H1 (cell line): Measurements from ENCODE around the gene RWDD4. TPM values are rescaled to one million over a fixed set of nuclear protein-coding genes. Genes with fewer than 3 reads are reported as not detected.

ENCODE experiments used
- CTCF ChIA-PET: fragments of 300-600 bp; sonication (Branson Sonifier 250); formaldehyde crosslinking; loops from one replicate; lab custom pipeline; 2021; ENCODE audit not compliant: partially characterized antibody; lab: Charles Lee
- POLR2A ChIA-PET: fragments of 300-600 bp; sonication (Branson Sonifier 250); formaldehyde crosslinking; loops from one replicate; lab custom pipeline; 2021; ENCODE audit warnings: inconsistent platforms; ENCODE audit not compliant: partially characterized antibody; lab: Charles Lee
- DNase-seq, 2 experiments: peaks; one replicate each; pipeline versions ENCODE4 v3.0.0 to v3.0.0-alpha.2; 2010 to 2022; ENCODE audit warnings: low spot score in 2 of 2, low read depth in 1 of 2, mixed read lengths in 1 of 2
- FAIRE-seq: peaks from 2 replicates; lab custom pipeline; 2011; peaks lifted over from hg19 to GRCh38; lab: Jason Lieb, UNC
- H2AFZ ChIP-seq: 2 replicates; pipeline ENCODE4 v1.8.1; 2012; ENCODE audit warnings: low read length, inconsistent platforms
- H2AK5ac ChIP-seq: 2 replicates; pipeline ENCODE4 v1.6.1; 2013; ENCODE audit warnings: low read depth, low read length
- H2BK120ac ChIP-seq: replicated peaks from 2 replicates; pipeline ENCODE3; 2013; ENCODE audit warnings: low read depth, low read length, inconsistent platforms
- H2BK12ac ChIP-seq: 2 replicates; pipeline ENCODE4 v1.6.1; 2013; ENCODE audit warnings: low read depth, low read length
- H2BK15ac ChIP-seq: 2 replicates; pipeline ENCODE4 v1.6.1; 2013; ENCODE audit warnings: low read length
- H2BK20ac ChIP-seq: 2 replicates; pipeline ENCODE4 v1.6.1; 2013; ENCODE audit warnings: low read length
- H2BK5ac ChIP-seq: 2 replicates; pipeline ENCODE4 v1.6.1; 2013; ENCODE audit warnings: low read depth, low read length
- H3K14ac ChIP-seq: 2 replicates; pipeline ENCODE4 v1.6.1; 2013; ENCODE audit warnings: inconsistent platforms; ENCODE audit not compliant: insufficient read length
- H3K18ac ChIP-seq: 2 replicates; pipeline ENCODE4 v1.6.1; 2013; ENCODE audit warnings: low read length; ENCODE audit errors: extremely low read depth
- H3K23ac ChIP-seq: 2 replicates; pipeline ENCODE4 v1.6.1; 2013; ENCODE audit warnings: inconsistent platforms; ENCODE audit not compliant: insufficient read length
- H3K23me2 ChIP-seq: 2 replicates; pipeline ENCODE4 v1.6.1; 2013; ENCODE audit warnings: low read depth, low read length
- H3K27ac ChIP-seq: 2 replicates; pipeline ENCODE4 v1.6.1; 2011; ENCODE audit warnings: low read depth, low read length, inconsistent platforms
- H3K27me3 ChIP-seq, 4 experiments: replicated peaks in 1 of 4; 1 replicate in 1 of 4; 2 replicates in 3 of 4; pipeline versions ENCODE4 v1.6.1 to v1.8.1; 2011 to 2013; ENCODE audit warnings: low read length in 3 of 4, mild to moderate bottlenecking in 3 of 4, inconsistent platforms in 2 of 4, mixed read lengths in 2 of 4, moderate library complexity in 1 of 4; ENCODE audit not compliant: control insufficient read depth in 3 of 4, insufficient read depth in 3 of 4; ENCODE audit errors: extremely low read depth in 1 of 4
- H3K36me3 ChIP-seq, 4 experiments: 2 replicates each; pipeline versions ENCODE4 v1.6.1 to v1.8.1; 2011 to 2013; ENCODE audit warnings: mild to moderate bottlenecking in 4 of 4, low read length in 3 of 4, moderate library complexity in 2 of 4, control low read depth in 1 of 4, inconsistent platforms in 1 of 4; ENCODE audit not compliant: insufficient read depth in 4 of 4, control insufficient read depth in 2 of 4
- H3K4ac ChIP-seq: replicated peaks from 2 replicates; pipeline ENCODE3; 2013; ENCODE audit warnings: low read length, low read depth, mixed read lengths, inconsistent platforms; ENCODE audit not compliant: insufficient read length
- H3K4me1 ChIP-seq, 4 experiments: replicated peaks in 1 of 4; 1 replicate in 1 of 4; 2 replicates in 3 of 4; pipeline versions ENCODE4 v1.6.1 to v1.8.1; 2011 to 2013; ENCODE audit warnings: low read length in 3 of 4, inconsistent platforms in 2 of 4, mixed read lengths in 1 of 4; ENCODE audit not compliant: insufficient read depth in 4 of 4, control insufficient read depth in 3 of 4
- H3K4me2 ChIP-seq, 2 experiments: 2 replicates each; pipeline versions ENCODE4 v1.6.1 to v1.8.1; 2011 to 2013; ENCODE audit warnings: low read depth in 2 of 2, low read length in 2 of 2, control low read depth in 1 of 2, inconsistent platforms in 1 of 2, mild to moderate bottlenecking in 1 of 2; ENCODE audit not compliant: insufficient read depth in 1 of 2
- H3K4me3 ChIP-seq, 4 experiments: fragments of 200-600, 300-600 bp in 1 of 4; sonication (generic), shearing (Covaris generic), sonication (Bioruptor Twin) in 1 of 4; 2 replicates each; pipeline versions ENCODE4 v1.5.1 to v1.8.1; 2011 to 2016; ENCODE audit warnings: low read length in 4 of 4, low read depth in 3 of 4, control low read depth in 2 of 4, inconsistent platforms in 2 of 4, mild to moderate bottlenecking in 2 of 4, mixed read lengths in 1 of 4, moderate library complexity in 1 of 4; ENCODE audit not compliant: insufficient read depth in 2 of 4; ENCODE audit errors: extremely low read depth in 1 of 4
- H3K56ac ChIP-seq: replicated peaks from 2 replicates; pipeline ENCODE3; 2013; ENCODE audit warnings: low read depth, mild to moderate bottlenecking, mixed read lengths, low read length, inconsistent platforms; ENCODE audit not compliant: insufficient read length
- H3K79me1 ChIP-seq: 2 replicates; pipeline ENCODE4 v1.6.1; 2013; ENCODE audit warnings: low read depth, low read length, control low read depth
- H3K79me2 ChIP-seq, 2 experiments: 2 replicates each; pipeline versions ENCODE4 v1.6.1 to v1.8.1; 2012 to 2013; ENCODE audit warnings: low read length in 2 of 2, mild to moderate bottlenecking in 2 of 2, inconsistent platforms in 1 of 2; ENCODE audit not compliant: insufficient read depth in 2 of 2, control insufficient read depth in 1 of 2
- H3K9ac ChIP-seq, 4 experiments: replicated peaks in 1 of 4; 1 replicate in 1 of 4; 2 replicates in 3 of 4; pipeline versions ENCODE4 v1.6.1 to v1.8.1; 2011 to 2013; ENCODE audit warnings: low read depth in 3 of 4, low read length in 3 of 4, control low read depth in 2 of 4, mild to moderate bottlenecking in 2 of 4, moderate library complexity in 2 of 4, inconsistent platforms in 1 of 4; ENCODE audit errors: extremely low read depth in 1 of 4
- H3K9me3 ChIP-seq, 2 experiments: 2 replicates each; pipeline versions ENCODE4 v1.6.1 to v1.8.1; 2012 to 2013; ENCODE audit warnings: mild to moderate bottlenecking in 2 of 2, moderate library complexity in 2 of 2, control low read depth in 1 of 2, inconsistent platforms in 1 of 2, low read depth in 1 of 2, low read length in 1 of 2, mixed read lengths in 1 of 2; ENCODE audit not compliant: insufficient read depth in 2 of 2
- H4K20me1 ChIP-seq, 2 experiments: replicated peaks in 1 of 2; 2 replicates each; pipeline versions ENCODE3 to v1.8.1; 2011 to 2013; ENCODE audit warnings: inconsistent platforms in 2 of 2, low read length in 2 of 2, mild to moderate bottlenecking in 1 of 2; ENCODE audit not compliant: insufficient read depth in 2 of 2, control insufficient read depth in 1 of 2
- H4K5ac ChIP-seq: 2 replicates; pipeline ENCODE4 v1.6.1; 2013; ENCODE audit warnings: low read length, low read depth, mixed read lengths, inconsistent platforms; ENCODE audit not compliant: insufficient read length
- H4K8ac ChIP-seq: 2 replicates; pipeline ENCODE4 v1.8.0; 2013; ENCODE audit warnings: mild to moderate bottlenecking, moderate library complexity, low read length, inconsistent platforms; ENCODE audit not compliant: insufficient read depth; ENCODE audit errors: extremely low read depth
- H4K91ac ChIP-seq: replicated peaks from 2 replicates; pipeline ENCODE3; 2013; ENCODE audit warnings: low read length, mixed read lengths, inconsistent platforms; ENCODE audit not compliant: insufficient read length
- ASH2L ChIP-seq: fragments of 200-600, 300-600 bp; sonication (generic); IDR thresholded peaks from one replicate; pipeline ENCODE4 v1.7.1; 2017; ENCODE audit warnings: low read length
- BCL11A ChIP-seq, 2 experiments: IDR thresholded peaks; one replicate each; pipeline ENCODE4 v1.6.1; 2011; ENCODE audit warnings: low read depth in 2 of 2, low read length in 2 of 2, mild to moderate bottlenecking in 2 of 2
- EGR1 ChIP-seq: IDR thresholded peaks from 2 replicates; pipeline ENCODE4 v1.6.1; 2011; ENCODE audit warnings: low read depth, low read length, borderline replicate concordance
- FOSL1 ChIP-seq: IDR thresholded peaks from 2 replicates; pipeline ENCODE4 v1.6.1; 2011; ENCODE audit warnings: mild to moderate bottlenecking, low read depth, low read length, moderate library complexity; ENCODE audit not compliant: insufficient read depth
- JUND ChIP-seq: IDR thresholded peaks from 2 replicates; pipeline ENCODE4 v1.6.1; 2011; ENCODE audit warnings: mild to moderate bottlenecking, improper control_type of control experiment, low read length
- POLR2A ChIP-seq, 2 experiments: IDR thresholded peaks; 1 replicate in 1 of 2; 2 replicates in 1 of 2; pipeline ENCODE4 v1.6.1; 2011; ENCODE audit warnings: low read depth in 2 of 2, low read length in 2 of 2, mild to moderate bottlenecking in 2 of 2; ENCODE audit errors: control extremely low read depth in 1 of 2
- SAP30 ChIP-seq: fragments of 300-600 bp; sonication (generic); IDR thresholded peaks from 2 replicates; pipeline ENCODE4 v1.7.1; 2012; ENCODE audit warnings: low read length, moderate library complexity, mild to moderate bottlenecking, inconsistent platforms; ENCODE audit not compliant: insufficient read depth, insufficient replicate concordance
- SIX5 ChIP-seq: IDR thresholded peaks from 2 replicates; pipeline ENCODE4 v1.6.1; 2011; ENCODE audit warnings: mild to moderate bottlenecking, low read depth, low read length
- WGBS, 2 experiments: shearing (Covaris generic) in 1 of 2; methylation state at CpG; one replicate each; pipeline versions ENCODE4 v1.1.6 to v1.1.7; 2013 to 2015; ENCODE audit warnings: low lambda C conversion rate in 2 of 2, mixed read lengths in 2 of 2, inconsistent platforms in 1 of 2, low coverage in 1 of 2, missing lambda C conversion rate in 1 of 2; ENCODE audit not compliant: insufficient replicate concordance in 2 of 2, insufficient coverage in 1 of 2, insufficient read length in 1 of 2; ENCODE audit errors: extremely low coverage in 1 of 2, missing lambda C conversion rate in 1 of 2; 5-methylcytosine and 5-hydroxymethylcytosine counted together
- polyA plus RNA-seq, 7 experiments: library from polyadenylated mRNA; depleted of rRNA in 3 of 7; stranded (reverse) in 5 of 7; unstranded in 2 of 7; fragments of >200 nt in 5 of 7; fragments of 200-250 nt in 2 of 7; gene quantifications; 1 replicate in 5 of 7; 2 replicates in 1 of 7; 4 replicates in 1 of 7; pipeline versions ENCODE4 v1.2.1 to v1.2.3, GENCODE V29; 2011 to 2013; ENCODE audit warnings: missing spikeins in 2 of 7, mixed read lengths in 2 of 7
- total RNA-seq: library from RNA; stranded (reverse); fragmentation: NEBNext Ultra II Directional; extraction: Animal tissue kit (Norgen Biotek cat#: 25700); gene quantifications from 2 replicates; pipeline ENCODE4 v1.2.1, GENCODE V29; 2021
- TF ChIP-seq, protein P1 (sequence below), 3 experiments: IDR thresholded peaks; 1 replicate in 2 of 3; 2 replicates in 1 of 3; pipeline versions ENCODE4 v1.5.1 to v1.6.1; 2011; ENCODE audit warnings: low read length in 3 of 3, mild to moderate bottlenecking in 3 of 3, inconsistent platforms in 2 of 3, low read depth in 1 of 3, moderate library complexity in 1 of 3; ENCODE audit not compliant: insufficient read depth in 1 of 3; ENCODE audit errors: control extremely low read depth in 1 of 3

Gene RWDD4
- total and polyA plus RNA-seq, 2 of the 8 experiments (the other 6 are each of a cell fraction or from before 2014, with no cell fraction given), result 5.4 to 18.9 TPM

DNA sequence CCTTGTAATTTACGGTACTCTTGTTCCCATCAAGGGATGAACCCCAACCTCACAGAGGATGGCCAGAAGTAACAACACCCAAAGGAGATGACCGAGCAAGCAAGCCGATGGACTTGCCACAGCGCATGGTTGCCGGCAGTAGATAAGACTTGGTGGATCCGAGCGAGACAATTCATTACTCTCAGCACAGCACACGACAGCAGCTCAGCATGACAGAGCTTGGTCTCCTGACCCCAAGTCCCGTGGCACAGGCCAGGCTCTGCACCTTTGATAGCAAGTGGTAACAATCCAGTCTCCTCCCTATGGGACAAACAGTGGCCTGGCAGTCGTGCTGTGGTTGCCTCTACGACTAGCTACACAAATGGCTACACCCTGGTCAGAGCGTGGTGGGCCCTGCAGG is 26.3 kb downstream of the RWDD4 start:
- H3K27ac ChIP-seq, result no peak overlapping the region
- no peak overlapping the region for H2AK5ac ChIP-seq
- H2BK5ac ChIP-seq, result no peak overlapping the region
- no peaks in the 10 kb centered on the region for H3K9me3 ChIP-seq
- no peak overlapping the region for H4K91ac ChIP-seq
- H3K79me2 ChIP-seq, result no peaks in the 10 kb centered on the region
- peak overlapping the region; percentile 72 for H2AFZ ChIP-seq
- H3K23me2 ChIP-seq, result no peaks in the 10 kb centered on the region
- no peak for DNase-seq
- ChIA-PET CTCF (interaction anchor here (1.1 kb wide), 1 partner anchor 33 kb away, joined by 4 read pairs; no protein-coding TSS in a partner anchor), POLR2A (no interaction called here)
- H3K27me3 ChIP-seq, result no peaks in the 10 kb centered on the region
- H2BK15ac ChIP-seq, result no peak overlapping the region
- no peak overlapping the region for H3K4me3 ChIP-seq
- H3K4me2 ChIP-seq, result no peak overlapping the region
- no peak overlapping the region for H2BK120ac ChIP-seq
- H3K18ac ChIP-seq, result no peak overlapping the region
- H3K56ac ChIP-seq, result no peak overlapping the region
- H3K79me1 ChIP-seq, result no peaks in the 10 kb centered on the region
- H3K14ac ChIP-seq, result no peak overlapping the region
- 94% methylated on average over 12 of the region's 12 CpGs; no CpG with 5 or more reads in 1 of the 2 experiments for WGBS, 2 experiments
- H3K4ac ChIP-seq, result no peak overlapping the region
- no peaks in the 10 kb centered on the region for H3K36me3 ChIP-seq
- no peak overlapping the region for H2BK12ac ChIP-seq
- no peak overlapping the region for H2BK20ac ChIP-seq
- H3K9ac ChIP-seq, result no peak overlapping the region
- no peak for TF ChIP-seq POLR2A (IDR thresholded peaks at IDR 0.05; ENCODE audit: control extremely low read depth in 1 of 2, low read depth in 2 of 2, low read length in 2 of 2)
- no peak for TF ChIP-seq SIX5
- TF ChIP-seq SAP30, result no peak
- TF ChIP-seq JUND, result no peak
- TF ChIP-seq FOSL1, result no peak
- TF ChIP-seq ASH2L, result no peak
- no peak for TF ChIP-seq EGR1
- no peak for TF ChIP-seq BCL11A (IDR thresholded peaks at IDR 0.05; ENCODE audit: low read depth in 2 of 2, low read length in 2 of 2)
- TF ChIP-seq, protein P1, sequence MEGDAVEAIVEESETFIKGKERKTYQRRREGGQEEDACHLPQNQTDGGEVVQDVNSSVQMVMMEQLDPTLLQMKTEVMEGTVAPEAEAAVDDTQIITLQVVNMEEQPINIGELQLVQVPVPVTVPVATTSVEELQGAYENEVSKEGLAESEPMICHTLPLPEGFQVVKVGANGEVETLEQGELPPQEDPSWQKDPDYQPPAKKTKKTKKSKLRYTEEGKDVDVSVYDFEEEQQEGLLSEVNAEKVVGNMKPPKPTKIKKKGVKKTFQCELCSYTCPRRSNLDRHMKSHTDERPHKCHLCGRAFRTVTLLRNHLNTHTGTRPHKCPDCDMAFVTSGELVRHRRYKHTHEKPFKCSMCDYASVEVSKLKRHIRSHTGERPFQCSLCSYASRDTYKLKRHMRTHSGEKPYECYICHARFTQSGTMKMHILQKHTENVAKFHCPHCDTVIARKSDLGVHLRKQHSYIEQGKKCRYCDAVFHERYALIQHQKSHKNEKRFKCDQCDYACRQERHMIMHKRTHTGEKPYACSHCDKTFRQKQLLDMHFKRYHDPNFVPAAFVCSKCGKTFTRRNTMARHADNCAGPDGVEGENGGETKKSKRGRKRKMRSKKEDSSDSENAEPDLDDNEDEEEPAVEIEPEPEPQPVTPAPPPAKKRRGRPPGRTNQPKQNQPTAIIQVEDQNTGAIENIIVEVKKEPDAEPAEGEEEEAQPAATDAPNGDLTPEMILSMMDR (IDR thresholded peaks at IDR 0.05; ENCODE audit: control extremely low read depth in 1 of 3, insufficient read depth in 1 of 3, low read depth in 1 of 3, low read length in 3 of 3), result no peak
- H4K5ac ChIP-seq, result no peak overlapping the region
- H3K23ac ChIP-seq, result no peak overlapping the region
- no peaks in the 10 kb centered on the region for H4K20me1 ChIP-seq
- peaks cover 2 to 9% (median 5%) of the 10 kb centered on the region in 4 experiments; a peak in 6 of 7 replicates for H3K4me1 ChIP-seq
- no peak for FAIRE-seq
- H4K8ac ChIP-seq, result peak overlapping the region; percentile 63; the same call in 1 of the 2 replicates
